HG02588 (cell line): ENCODE results near the gene PRRT3.
"Not testable (repeated sequence)": the region's sequence is repeated elsewhere in the genome, so short reads cannot be mapped to it uniquely, and the experiment has no call there.

Experiments
- ATAC-seq: cut with Tn5 transposase; IDR thresholded peaks from one replicate; pipeline ENCODE4 v1.9.1; 2021; ENCODE audit warnings: mild to moderate bottlenecking, moderate library complexity; ENCODE audit not compliant: unreplicated experiment

The PRRT3 gene

GRCh38 chr3:9918261-9919038, 33.8 kb downstream of the PRRT3 start:
- ATAC-seq, result no peak

GRCh38 chr3:9917820-9918219, 34.4 kb downstream of the PRRT3 start:
- ATAC-seq, result no peak

DNA sequence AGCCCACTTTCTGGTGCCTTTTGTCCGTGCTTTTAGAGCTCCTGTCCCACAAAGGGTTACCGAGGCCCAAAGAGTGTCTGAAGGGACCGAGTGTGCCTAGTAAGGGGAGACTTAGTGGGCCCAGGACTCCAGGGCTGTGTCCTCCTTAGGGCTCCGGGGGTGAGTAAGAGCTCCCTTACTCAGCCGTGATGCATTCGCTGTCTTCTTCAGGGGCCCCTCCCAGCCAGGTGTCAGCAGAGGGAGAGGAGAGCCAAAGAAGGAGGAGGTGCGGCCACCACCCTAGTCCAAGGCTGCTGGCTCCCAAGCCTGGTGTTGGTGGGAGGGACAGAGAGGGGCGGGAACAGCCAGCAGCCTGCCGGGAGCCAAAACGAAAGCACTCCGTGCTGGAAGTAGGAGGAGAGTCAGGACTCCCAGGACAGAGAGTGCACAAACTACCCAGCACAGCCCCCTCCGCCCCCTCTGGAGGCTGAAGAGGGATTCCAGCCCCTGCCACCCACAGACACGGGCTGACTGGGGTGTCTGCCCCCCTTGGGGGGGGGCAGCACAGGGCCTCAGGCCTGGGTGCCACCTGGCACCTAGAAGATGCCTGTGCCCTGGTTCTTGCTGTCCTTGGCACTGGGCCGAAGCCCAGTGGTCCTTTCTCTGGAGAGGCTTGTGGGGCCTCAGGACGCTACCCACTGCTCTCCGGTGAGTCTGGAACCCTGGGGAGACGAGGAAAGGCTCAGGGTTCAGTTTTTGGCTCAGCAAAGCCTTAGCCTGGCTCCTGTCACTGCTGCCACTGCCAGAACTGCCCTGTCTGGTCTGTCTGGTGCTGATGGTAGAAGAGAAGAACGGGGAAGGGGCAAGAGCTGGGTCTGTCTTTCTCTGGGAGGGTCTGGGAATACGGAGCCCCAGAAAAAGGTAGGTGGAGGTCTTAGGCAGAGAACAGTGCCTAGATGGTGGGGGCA, 35.2 kb downstream of the PRRT3 start, which contains the start of gene IL17RC:
TSS of gene IL17RC (plus strand) at position 365 of the 947 bp plus-strand sequence. CDS start at position 583, 218 bp downstream.
- ATAC-seq, result no peak

DNA sequence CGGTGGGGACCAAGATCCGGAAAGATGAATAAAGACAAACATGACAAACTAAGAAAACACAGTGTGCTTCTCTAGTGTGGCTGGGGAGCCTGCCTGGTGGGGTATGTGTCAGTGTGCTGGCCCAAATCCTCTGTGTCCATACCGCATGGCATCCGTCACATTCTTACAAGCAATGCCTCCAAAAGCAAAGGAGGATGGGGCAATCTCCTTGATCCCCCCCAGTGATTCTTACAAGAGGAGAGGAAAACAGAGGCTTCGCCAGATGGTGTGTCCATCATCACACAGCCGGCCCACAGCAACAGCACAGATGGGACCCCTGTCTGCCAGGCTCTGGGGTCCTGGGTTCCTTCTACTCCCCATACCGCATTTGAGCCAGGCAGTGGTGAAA, 35.9 kb downstream of the PRRT3 start:
- no peak for ATAC-seq

- ATAC-seq, result peak; percentile 51
Observed at GRCh38 chr3:9915254-9916141, 36.7 kb downstream of the PRRT3 start.

DNA sequence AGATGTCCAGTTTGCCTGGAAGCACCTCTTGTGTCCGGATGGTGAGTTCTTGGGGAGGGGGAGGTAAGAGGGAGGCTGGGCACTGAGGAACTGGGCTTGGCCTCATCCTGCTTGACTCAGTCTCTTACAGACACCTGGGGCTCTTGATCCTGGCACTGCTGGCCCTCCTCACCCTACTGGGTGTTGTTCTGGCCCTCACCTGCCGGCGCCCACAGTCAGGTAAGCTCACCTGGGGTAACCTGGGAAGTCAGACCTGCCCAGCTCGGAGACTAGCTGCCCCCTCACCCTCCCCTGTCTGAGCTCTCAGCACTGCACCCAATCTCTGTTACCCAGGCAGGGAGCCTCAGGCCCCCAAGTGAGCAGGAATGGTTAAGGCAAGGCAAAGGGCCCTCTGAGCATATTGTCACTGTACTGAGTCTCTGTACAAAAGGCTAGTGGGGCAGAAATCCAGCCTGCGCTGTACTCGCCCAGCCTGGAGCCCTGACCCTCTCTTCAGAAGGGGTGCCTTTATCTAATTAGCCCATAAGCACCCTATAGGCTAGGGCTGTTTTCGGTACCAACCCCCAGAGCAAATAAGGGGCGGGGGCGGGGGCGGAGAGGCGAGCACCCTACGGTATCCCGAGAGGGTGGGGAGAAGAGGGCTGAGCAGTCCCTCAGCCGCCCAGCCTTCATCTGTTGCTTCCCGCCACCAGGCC, 37.5 kb downstream of the PRRT3 start:
- ATAC-seq, result no peak

GRCh38 chr3:9914011-9914410, 38.2 kb downstream of the PRRT3 start:
- no peak for ATAC-seq

DNA sequence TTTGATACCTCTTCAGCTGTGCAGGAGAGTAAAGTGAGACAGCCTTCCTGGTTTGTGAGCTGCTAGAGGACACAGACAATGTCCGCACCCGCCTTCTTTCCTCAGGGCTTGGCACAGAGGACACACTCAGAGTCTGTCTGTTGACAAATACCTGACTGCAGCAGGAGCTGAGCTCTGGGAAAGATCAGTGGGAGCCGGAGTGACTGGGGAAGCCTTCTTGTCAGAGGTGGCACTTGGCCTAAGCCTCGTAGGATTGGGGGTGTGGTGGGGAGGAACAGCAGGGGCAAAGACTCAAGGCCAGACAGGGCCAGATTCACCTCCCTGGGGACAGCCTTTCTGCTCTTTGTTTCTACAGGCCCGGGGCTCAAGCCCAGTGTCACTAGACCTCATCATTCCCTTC, 38.6 kb downstream of the PRRT3 start:
- no peak for ATAC-seq

DNA sequence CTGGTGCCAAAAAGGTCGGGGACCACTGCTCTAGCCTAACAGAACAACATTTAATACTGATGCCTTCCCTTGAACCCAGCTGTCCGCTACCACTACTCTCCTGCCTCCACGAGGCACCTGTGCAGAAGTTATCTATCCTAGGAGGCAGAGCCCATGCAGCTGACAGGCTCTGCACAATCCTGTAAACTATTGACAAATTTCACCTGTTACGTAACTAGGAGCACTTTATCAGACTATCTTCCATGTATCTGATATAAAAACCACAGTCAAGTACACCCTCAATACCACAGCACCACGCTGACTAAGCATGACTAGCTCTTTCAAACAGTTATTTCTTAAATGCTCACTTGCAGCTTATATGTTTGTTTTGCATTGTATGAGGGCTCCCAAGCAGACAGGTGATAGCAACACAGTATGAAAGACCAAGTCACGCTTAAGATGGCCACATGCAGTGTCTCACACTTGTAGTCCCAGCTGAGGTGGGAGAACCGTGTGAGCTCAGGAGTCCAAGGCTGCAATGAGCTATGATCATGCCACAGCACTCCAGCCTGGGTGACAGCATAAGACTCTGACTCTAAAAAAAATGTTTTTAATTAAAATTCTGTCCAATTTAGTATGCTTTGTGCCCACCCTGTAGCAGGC, 39.8 kb downstream of the PRRT3 start:
- ATAC-seq, result no peak

- ATAC-seq, result no peak
Observed at GRCh38 chr3:9911863-9912262, 40.3 kb downstream of the PRRT3 start.

GRCh38 chr3:9909221-9910013, 42.8 kb downstream of the PRRT3 start:
- no peak for ATAC-seq

DNA sequence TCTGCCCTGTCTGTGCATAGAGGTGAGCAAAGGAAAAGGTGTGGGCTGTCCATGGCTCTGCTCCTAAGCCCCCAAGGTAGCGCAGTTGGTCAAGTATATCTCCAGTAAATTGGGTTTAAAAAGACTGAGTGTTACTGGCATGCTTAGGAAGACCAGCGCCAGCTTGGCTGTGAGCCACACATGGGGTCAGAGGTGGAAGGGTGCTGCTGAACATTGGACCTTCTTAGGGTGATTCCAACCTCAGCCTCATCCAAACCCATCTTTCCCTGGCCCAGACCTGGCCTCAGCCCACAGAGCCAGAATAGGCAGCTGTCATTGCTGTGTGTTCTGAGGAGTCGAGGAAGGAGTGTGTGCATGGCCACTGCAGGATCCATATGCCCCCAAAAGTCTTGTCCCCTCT, 43.9 kb downstream of the PRRT3 start:
- ATAC-seq, result no peak

DNA sequence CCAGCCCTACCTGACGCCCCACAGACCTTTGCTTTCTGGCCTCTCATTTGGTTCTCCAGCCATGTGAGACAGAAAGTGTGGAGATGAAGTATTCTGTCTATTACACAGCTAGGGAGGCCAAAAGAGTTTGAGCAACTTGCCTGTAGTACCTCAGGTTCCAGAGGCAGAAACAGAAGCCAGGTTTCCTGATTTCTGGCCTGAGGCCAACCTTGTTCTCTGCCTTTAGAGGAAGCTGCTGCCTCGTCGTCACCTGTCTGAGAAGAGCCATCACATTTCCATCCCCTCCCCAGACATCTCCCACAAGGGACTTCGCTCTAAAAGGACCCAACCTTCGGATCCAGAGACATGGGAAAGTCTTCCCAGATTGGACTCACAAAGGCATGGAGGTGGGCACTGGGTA, 45.7 kb downstream of the PRRT3 start:
- no peak for ATAC-seq

GRCh38 chr3:9903904-9904303, 48.3 kb downstream of the PRRT3 start:
- no peak for ATAC-seq

DNA sequence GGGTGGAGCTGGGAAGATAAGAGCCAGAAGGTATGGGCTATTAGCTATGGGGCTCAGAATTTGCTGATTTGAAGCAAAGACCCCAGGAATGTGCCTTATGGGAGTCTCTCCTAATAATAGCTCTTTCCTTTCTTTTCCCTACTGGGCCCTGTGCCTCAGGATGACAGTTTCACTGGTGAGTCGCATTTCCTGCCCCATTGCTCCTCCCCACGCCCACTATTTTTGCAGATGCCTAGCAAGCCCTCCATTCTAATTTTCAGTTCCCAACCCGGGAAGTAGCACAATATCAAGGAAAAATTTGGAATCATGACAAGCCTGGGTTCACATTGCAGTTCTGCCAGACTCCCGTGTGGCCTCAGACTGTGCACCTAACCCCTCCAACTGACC, 49.0 kb downstream of the PRRT3 start:
- ATAC-seq, result no peak

- no peak for ATAC-seq
Observed at GRCh38 chr3:9902372-9903237, 49.6 kb downstream of the PRRT3 start, which contains the start of gene IL17RE. TSS of gene IL17RE (plus strand) at chr3:9902848. CDS start at chr3:9902933, 85 bp downstream.

DNA sequence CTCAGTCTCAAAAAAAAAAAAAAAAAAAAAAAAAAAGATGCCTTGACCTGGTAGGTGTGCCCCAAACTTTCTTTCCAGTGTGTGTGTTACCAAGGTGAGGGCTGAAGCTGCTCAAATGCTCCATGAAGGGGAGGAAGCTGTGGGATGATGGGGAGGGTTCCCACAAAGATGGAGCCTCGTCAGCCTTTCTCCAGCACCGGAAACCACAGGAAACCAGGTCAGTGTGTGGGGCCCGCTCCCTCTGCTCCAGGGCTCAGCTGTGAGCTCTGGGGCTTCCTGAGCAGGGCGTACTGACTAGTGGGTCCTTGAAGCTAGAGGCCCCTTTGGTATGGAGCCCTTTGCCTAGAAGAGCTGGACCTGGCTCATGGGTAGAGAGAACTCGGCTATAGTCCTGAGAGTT, 50.2 kb downstream of the PRRT3 start:
- no peak for ATAC-seq

DNA sequence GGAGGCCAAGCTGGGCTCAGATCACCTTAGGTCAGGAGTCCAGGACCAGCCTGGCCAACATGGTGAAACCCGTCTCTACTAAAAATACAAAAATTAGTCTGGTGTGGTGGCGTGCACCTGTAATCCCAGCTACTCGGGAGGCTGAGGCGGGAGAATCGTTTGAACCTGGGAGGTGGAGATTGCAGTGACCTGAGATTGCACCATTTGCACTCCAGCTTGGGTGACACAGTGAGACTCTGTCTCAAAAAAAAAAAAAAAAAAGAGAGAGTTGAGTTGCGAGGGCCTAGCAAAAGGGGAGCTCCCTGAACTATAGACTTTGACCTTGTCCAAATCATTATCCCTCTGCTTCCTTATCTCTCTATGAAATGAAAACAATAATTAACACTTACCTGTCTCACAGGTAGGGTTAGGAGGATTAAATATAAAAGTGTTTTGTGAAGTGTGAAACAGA, 51.2 kb downstream of the PRRT3 start:
- ATAC-seq, result not testable (repeated sequence)
